OCI-LY3 (cell line): ENCODE results near the gene LRCH1.

Experiments
- EZH2phosphoT487 ChIP-seq: fragments of 200-600 bp; shearing (Covaris generic); IDR thresholded peaks from 2 replicates; pipeline ENCODE4 v1.6.1; 2018; ENCODE audit warnings: antibody characterized with exemption, mixed run types, low read depth
- TF ChIP-seq, protein P1 (sequence below): fragments of 200-600, 300-600 bp; sonication (generic); IDR thresholded peaks from 2 replicates; pipeline ENCODE4 v1.5.1; 2014; ENCODE audit warnings: antibody characterized with exemption, low read length, low read depth

- TF ChIP-seq, protein P1, sequence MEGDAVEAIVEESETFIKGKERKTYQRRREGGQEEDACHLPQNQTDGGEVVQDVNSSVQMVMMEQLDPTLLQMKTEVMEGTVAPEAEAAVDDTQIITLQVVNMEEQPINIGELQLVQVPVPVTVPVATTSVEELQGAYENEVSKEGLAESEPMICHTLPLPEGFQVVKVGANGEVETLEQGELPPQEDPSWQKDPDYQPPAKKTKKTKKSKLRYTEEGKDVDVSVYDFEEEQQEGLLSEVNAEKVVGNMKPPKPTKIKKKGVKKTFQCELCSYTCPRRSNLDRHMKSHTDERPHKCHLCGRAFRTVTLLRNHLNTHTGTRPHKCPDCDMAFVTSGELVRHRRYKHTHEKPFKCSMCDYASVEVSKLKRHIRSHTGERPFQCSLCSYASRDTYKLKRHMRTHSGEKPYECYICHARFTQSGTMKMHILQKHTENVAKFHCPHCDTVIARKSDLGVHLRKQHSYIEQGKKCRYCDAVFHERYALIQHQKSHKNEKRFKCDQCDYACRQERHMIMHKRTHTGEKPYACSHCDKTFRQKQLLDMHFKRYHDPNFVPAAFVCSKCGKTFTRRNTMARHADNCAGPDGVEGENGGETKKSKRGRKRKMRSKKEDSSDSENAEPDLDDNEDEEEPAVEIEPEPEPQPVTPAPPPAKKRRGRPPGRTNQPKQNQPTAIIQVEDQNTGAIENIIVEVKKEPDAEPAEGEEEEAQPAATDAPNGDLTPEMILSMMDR: no peak
- no peak for TF ChIP-seq EZH2phosphoT487
Measured at GRCh38 chr13:46797501-46798237, 244.7 kb downstream of the LRCH1 start.
